HL-60 (cell line): ENCODE results near the gene CYP2A6.
"Not testable (repeated sequence)": the region's sequence is repeated elsewhere in the genome, so short reads cannot be mapped to it uniquely, and the experiment has no call there.

Experiments used
- CTCF ChIP-seq: IDR thresholded peaks from one replicate; pipeline ENCODE4 v1.5.1; 2011; ENCODE audit warnings: low read length, control low read depth, inconsistent platforms; ENCODE audit not compliant: insufficient read depth
- GABPA ChIP-seq: IDR thresholded peaks from 2 replicates; pipeline ENCODE4 v1.6.1; 2012; ENCODE audit warnings: low read depth
- POLR2AphosphoS5 ChIP-seq: IDR thresholded peaks from 2 replicates; pipeline ENCODE4 v1.6.1; 2012; ENCODE audit warnings: low read depth
- REST ChIP-seq: IDR thresholded peaks from 2 replicates; pipeline ENCODE4 v1.6.1; 2012; ENCODE audit warnings: low read depth; ENCODE audit not compliant: insufficient replicate concordance
- SPI1 ChIP-seq: IDR thresholded peaks from 2 replicates; pipeline ENCODE4 v1.6.1; 2012; ENCODE audit warnings: low read depth, mild to moderate bottlenecking, borderline replicate concordance

- not testable (repeated sequence) for TF ChIP-seq CTCF, POLR2AphosphoS5, REST, GABPA, SPI1
Observed at GRCh38 chr19:40833728-40834533, 16.3 kb downstream of the CYP2A6 start.
